Mesenteric fat pad (tissue), 1 donor: ENCODE results near the gene ME1. TPM values are rescaled to one million over a fixed set of nuclear protein-coding genes. Genes with fewer than 3 reads are reported as not detected.
"Not testable (repeated sequence)": the region's sequence is repeated elsewhere in the genome, so short reads cannot be mapped to it uniquely, and the experiment has no call there.

ENCODE experiments used
- DNase-seq: peaks from one replicate; pipeline ENCODE4 v3.0.0-alpha.2; 2020; ENCODE audit warnings: low spot score
- total RNA-seq: library from RNA; stranded (reverse); fragmentation: NEBNext Ultra II Directional; extraction: Animal tissue kit (Norgen Biotek cat#: 25700); gene quantifications from one replicate; pipeline ENCODE4 v1.2.1, GENCODE V29; 2021
- donor health status: DM: yes; HTN: yes; CAD: no.

The ME1 gene
- total RNA-seq, 1 donor from 2014 or later: 31.7 TPM

DNA sequence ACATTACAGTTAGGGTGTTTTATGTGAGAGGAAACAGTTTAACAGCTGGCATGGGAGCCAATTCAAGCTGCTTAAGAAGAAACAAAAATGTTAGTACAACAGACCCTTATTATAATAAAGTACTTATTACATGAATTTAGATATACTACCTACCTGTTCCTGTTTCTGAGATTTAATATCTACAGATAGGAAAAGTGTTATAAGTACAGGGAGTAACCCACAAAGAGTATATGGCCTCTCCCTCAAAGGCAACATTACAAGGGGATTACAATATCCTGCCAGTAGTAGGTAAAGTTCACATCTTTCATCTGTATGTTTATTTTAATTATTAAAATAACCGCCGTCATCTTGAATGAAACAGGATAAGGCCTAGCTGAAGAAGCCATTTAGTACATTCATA is 1.8 kb upstream of the ME1 start:
- no peak for DNase-seq

DNA sequence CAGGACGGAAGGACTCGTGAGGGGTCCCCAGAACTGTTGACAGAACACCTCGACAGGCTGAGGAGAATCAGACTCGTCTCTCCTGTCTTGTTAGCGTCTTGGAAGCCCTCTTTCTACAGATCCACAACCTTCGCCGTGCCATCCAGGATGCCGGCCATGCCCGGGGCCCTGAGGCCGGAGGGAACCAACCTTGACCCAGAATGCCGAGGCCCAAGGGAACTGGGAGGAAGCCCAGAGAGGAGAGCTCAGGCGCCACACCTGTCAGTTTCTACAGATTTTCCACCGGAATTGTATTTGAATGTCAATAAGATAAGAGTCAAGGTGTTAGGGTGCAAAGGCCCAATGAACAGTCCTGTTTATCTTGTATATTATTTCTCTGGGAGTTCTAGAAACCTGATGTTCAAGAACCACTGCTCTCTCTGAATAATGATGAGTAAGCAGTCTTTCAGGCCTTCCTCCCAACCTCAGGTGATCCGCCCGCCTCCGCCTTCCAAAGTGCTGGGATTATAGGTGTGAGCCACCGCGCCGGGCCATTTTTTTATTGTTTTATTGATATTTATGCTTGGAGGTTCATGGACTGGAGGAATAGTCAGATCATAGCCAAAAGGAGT is 799 bp upstream of the ME1 start:
- DNase-seq: no peak

DNA sequence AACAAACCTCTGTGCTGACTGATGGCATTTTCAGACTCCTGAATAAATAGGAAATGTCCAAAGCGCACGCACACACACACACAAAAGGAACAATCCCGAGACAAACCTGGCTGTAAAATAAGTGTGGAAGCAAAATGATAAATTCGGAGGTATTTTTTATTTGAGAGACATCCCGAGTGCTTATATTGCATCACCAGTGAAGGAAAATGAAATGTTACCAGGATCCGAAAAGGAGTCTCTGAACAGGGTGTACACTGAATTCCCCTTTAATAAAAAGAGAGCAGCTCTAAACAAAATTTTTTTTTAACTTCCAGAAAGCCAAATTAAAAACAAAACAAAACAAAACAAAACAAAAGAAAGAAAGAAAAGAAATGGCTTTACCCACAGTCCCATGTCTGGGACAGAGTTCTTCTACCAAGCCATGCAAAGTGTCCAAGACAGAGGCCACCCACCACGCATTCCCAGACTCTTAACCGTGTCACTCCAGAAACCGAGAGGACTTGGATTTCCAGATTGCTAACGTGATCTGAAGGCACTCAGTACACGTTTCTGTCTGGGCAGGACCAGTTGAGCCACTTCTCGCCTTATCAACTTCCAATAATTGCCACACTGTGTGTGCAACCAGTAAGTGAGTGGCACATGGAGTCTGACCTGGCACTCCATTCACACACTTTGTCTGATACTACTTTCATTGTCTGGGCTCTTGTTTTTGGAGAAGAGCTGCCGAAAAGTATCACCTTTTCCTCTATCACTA is 817 bp downstream of the ME1 start:
- DNase-seq: no peak

DNA sequence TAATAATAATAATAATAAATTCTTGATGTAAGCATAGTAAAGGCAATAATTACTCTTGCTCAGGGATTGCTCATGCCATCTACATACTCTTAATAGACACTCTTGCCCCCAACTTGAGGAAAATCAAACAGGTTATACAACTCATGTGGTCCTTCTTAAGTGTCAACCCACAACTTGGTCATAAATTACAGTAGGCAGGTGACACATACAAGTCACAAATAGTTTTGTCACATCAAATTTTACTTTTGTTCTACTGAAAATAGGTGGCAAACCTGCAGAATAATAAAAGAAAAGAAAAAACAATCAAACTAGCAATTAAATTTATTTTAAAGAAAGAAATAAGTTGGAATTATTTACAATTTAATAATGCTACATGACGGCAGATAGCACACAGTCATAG is 1.6 kb downstream of the ME1 start:
- DNase-seq: no peak

DNA sequence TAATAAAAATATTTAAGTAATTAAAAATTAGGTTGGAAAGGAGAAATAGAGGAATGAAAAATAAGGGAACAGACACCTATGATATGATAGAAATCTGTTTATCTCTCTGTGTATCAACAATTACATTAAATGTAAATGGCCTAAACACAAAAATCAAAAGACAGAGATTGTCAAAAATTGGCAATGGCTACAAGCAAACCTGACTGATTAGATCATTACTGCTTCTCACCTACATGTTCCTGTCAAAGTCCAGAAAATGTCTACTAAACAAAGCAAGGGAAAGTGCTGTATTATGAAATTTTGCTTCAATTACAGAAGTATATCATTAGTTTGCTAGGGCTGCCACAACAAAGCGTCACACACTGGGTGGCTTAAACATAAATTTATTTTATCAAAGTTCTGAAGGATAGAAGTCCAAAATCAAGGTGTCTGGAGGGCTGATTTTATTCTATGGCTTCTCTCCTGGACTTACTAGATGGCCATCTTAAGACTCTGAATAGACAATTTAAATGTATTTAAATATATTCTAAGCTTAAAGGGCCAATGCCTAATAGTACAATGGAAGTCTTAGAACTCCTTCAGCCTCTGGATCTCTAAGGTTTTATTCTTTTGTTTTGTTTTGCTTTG is 6.3 kb downstream of the ME1 start:
- no peak for DNase-seq

DNA sequence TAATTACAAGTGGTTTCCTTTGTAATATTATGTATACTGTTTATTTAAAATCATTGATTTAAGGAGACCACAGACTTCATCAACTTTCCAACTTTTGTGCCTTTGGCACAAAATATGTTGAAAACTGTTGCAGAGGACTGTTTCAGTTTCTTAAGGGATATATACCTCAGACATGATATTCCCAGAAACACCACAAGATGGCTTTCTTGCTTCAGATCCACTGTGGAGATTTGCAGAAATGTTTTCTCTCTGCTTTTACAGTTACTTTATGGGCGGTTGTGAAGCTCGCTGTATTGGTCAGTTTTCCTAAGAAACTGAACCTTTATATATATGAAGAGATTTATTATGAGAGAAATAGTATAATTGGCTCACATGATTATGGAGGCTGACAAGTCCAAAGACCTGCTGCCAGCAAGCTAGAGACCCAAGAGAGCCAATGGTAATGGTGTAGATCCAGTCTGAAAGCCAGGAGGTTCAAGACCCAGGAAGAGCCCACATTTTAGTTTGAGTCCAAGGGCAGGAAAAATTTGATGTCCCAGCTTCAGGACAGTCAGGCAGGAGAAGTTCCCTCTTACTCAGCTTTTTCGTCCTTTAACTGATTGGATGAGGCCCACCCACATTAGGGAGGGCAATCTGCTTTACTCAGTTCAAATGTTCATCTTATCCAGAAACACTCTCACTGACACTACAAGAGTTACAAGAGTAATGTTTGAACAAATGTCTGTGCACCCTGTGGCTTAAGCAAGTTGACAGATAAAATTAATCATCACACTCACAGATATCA is 12.8 kb downstream of the ME1 start:
- DNase-seq: no peak

DNA sequence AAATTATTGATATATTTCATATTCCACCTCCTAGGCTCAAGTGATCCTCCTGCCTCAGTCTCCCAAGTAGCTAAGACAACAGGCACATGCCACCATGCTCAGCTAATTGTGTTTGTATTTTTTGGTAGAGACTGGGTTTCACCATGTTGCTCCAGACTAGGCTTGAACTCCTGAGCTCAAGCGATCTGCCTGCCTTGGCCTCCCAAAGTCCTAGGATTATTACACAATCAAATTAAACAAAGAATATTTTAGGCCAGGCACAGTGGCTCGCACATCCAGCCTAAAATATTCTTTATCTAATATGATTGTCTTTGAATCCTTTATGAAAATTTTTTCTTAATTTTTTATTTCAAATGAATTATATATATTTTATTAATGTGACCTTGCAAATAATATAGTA is 17.8 kb downstream of the ME1 start:
- no peak for DNase-seq

DNA sequence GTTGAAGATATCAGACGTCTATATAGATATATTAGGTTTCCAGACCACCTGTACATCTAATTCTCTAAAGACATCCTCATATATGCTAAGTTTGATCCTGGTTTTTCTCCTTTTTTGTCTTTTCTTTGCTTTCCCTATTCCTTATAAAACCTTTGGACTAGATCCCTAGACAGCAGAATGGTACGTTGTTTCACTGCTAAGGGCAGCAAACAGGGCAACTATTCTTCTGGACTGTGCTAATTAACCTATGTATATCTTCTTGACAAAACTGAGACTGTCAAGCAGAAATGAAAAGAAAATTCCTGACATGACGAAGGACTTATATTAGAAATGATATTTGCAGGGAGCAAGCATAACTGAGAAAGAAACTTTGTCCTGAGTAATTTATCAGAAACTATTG is 19.1 kb downstream of the ME1 start:
- DNase-seq: no peak

DNA sequence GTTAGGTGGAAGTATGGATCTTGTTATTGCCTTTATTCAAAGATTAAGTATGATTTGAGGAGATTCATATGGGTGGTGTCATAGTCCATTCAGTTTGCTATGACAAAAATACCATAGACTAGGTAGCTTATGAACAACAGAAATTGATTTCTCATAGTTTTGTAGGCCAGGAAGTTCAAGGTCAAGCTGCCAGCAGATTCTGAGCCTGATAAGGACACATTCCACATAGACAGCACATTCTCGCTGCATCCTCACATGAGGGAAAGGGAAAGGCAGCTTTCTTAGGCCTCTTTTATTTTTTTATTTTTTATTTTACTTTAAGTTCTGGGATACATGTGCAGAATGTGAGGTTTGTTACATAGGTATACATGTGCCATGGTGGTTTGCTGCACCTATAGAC is 27.7 kb downstream of the ME1 start:
- DNase-seq: no peak

DNA sequence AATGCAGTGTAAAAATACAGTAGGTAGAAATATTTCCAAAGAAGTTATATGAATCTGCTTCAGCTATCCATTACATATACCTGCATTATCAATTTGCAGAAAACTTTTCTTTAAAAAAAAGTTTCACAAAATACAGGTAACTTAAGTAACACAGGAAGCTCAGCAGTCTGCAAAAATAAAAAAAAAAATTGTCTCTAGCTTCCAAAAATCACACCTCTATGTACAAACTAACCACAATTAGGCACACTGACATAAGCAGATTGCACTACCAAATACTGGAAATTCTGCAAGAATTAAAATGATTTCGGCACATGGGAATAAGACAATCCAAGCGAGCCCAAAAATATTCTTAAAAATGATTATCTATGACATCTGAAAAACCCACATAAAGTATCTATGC is 41.2 kb downstream of the ME1 start:
- DNase-seq: no peak

DNA sequence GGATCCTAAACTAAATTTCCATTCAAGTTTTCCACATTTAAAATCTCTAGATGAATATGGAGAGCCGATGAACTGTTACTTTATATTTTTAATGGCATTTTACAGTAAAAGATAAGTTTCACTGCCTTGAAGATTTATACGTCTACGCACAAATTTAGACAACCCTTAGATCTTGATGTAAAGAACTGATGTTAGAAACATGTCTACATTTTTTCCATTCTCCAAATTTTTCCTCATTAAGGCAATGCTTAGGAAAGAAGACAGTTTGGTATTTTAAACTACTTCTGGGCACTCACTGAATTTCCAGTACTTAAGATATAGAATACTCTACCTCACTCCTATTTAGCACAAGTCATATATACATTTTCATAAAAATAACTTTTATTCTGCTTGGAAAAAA is 45.4 kb downstream of the ME1 start:
- no peak for DNase-seq

DNA sequence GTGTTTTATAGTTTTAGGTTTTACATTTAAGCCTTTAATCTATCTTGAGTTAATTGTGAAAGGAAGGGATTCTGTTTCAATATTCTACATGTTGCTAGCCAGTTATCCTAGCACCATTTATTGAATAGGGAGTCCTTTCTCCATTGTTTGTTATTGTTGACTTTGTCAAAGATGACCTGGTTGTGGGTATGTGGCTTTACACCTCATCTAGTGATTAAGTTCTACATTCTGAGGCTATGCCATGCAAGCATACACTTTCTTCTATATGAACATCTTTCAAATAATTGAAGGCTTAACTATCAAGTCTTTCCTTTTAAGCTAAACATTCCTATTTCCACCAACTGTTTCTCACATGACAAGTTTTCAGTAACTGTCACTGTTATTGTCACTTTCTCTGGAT is 46.1 kb downstream of the ME1 start:
- no peak for DNase-seq

DNA sequence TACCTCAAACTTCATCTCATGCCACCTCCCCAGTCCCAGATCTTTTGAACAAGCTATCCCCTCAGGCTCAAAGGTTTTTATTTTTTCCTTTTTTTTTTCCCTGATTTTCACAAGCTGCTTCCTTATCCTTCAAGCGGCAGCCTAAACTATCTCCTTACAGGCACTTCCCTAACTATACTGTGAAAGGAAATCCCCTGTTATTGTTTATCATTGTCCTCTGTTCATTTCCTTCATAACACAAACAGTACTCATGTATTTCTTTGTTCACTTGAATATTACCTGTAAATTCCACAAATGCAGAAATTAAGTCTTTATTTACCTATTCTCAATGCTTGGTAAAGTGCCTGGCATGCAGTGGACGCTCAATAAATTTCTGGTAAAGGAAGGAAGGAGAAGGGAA is 48.9 kb downstream of the ME1 start:
- no peak for DNase-seq

DNA sequence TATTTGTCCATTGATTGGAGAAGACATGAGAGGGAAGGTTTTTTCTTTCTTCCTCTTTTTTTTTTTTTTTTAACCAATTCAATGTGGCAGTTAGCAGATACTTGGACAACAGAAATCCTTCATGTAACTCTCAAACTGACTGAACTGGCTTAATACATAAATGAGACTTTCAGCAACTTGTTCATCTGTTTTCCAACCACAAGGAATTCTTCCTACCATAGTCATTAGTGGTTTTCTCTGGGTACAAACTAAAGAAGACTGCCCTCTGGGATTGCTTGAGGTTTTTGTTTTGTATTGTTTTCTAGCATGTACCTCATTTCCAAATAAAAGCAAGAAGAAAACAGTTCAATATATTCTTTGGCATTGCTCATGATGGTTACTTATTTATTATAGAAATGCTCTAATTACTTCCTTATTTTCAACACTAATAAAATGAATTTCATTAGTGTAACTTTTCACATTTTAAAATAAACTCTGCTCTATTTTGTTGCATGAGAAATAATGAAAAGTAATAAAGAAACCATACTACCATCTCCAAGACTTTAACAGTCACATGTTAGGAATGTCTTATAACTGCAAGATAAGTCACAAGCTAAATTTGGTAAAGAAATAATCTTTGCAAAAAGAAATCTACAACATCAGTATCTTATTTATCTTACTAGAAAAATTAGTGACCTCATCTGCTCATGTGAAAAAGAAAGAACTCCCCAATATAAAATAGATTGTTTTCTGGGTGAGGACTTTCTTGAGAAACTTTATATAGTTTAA is 52.0 kb downstream of the ME1 start:
- no peak for DNase-seq

DNA sequence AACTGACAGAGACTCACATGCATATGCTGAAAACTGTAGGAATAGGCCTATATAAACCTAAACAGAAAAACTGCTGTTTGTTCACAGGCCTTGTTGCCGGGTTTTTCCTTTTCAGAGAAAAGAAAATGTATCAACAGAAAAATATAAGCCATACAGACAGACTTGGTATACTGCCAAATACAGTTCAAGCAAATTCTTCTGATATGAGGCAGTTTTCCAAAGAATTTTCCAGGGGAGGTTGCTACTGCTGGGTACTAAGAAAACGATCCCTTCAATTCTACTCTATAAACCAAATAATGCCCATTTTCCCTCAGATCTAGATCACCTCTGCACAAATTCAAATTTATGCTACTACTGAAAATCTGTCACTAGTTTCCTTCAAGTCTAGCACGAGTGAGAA is 59.4 kb downstream of the ME1 start:
- no peak for DNase-seq

DNA sequence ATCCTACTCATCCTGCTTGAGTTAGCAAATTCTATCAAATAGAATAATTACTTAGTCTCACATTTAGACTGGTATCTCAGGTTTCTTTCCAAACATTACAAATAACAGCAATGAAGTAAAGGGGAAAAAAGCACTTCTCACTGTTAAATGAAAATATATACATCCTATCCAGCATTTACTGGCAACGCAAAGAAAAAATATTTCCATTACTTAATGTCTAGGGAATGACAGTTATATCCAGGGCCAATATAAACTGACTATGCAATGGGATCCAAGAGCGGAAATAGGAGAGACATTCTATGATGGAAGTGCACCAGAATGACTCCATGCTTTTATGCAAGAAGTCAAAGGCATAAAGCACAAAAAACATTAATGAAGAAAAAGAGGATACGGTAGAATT is 60.3 kb downstream of the ME1 start:
- no peak for DNase-seq

DNA sequence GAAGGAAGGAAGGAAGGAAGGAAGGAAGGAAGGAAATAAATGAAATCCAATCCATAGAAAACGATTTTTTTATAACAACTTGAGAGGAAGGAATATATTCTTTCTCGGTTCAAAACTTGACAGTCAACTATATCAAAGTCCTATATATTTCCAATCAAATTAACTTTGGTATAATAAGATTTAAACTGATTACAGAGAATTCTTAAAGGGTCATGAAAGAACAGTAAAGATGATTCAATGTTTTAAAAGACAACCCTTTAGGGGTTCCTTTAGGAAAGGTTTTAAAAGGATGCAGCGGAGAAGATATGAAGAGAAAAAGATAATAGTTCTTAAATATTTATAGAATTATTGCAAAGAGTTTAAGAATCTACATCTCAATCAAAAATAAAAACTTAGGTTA is 61.2 kb downstream of the ME1 start:
- no peak for DNase-seq

DNA sequence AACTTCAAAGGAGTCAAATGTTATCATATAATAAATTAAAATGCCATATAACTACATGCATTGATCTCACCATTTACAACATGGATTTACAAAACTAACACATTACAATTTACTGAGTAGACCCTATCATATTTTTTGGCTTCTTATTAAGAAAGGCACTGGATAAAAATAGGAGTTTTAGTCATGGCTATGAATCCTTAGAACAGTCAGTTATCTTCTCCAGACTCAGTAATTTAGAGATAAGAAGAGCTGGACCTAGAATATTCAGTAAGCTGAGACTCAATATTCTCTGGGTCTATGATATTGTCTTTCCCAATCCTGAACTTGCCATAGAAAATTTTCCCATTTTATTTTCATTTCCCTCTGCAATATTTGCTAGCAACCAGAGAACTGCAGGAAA is 62.3 kb downstream of the ME1 start:
- no peak for DNase-seq

DNA sequence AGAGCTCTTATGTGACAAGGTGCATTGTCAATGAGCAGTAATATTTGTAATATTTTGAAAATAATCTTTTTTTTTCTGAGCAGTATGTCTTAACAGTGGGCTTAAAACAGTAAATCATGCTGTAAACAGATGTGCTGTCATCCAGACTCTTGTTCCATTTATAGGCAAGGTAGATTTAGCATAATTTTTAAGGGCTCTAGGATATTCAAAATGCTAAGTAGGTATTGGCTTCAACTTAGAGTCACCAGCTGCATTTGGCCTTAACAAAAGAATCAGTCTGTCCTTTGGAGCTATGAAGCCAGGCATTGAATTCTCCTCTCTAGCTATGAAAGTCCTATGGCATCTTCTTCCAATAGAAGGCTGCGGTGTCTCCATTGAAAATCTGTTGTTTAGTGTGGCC is 63.7 kb downstream of the ME1 start:
- no peak for DNase-seq

DNA sequence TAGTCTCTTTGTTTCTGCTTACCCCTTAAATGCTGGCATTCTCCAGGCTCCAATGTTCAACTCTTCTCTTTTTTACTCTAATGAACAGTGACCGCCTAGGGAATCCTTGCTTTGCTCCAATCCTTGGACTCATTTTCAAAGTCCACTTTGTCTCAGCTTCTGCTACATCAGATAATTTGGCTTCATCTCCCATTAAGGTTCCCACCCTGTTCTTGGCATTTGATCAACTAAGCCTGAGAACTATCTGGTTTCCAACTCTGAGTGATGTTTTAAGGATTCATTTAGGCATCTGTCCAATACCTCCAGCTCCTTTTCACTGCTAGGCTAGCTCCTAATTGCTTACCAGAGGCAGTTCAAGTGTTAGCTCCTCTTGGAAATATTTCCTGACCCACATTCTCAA is 64.9 kb downstream of the ME1 start:
- no peak for DNase-seq

DNA sequence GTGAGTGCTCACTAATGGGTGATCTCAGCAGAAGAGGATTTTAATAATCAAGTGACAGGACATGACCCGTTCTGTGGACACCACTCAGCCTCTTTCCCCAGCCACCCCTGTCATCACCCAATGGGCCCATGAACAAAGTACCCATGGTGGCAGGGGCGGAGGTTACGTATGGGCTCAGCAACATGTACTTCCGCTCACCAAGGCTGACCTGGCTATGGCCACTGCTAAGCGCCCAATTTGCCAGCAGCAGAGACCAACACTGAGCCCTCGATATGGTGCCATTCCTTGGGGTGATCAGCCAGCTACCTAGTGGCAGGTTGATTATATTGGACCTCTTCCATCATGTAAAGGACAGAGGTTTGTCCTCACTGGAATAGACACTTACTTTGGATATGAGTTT is 68.5 kb downstream of the ME1 start:
- DNase-seq: not testable (repeated sequence)
